Stimulated activated CD8-positive, alpha-beta memory T cell treated with anti-CD3 and anti-CD28 coated beads, Interleukin-2, amount 100 ng/mL, for 1 hour (primary cell): ENCODE results near the gene FNBP1.
"Not testable (repeated sequence)": the region's sequence is repeated elsewhere in the genome, so short reads cannot be mapped to it uniquely, and the experiment has no call there.

Source experiments
- DNase-seq, 2 donors: peaks; one replicate each; pipeline ENCODE4 v3.0.0-alpha.2; 2020; ENCODE audit warnings: low read depth in 2 of 2

Gene FNBP1

GRCh38 chr9:129918296-129918950, 124.6 kb downstream of the FNBP1 start:
- DNase-seq: no peak

GRCh38 chr9:129916707-129917106, 126.3 kb downstream of the FNBP1 start:
- DNase-seq: no peak

- no peak for DNase-seq
Measured at GRCh38 chr9:129914051-129914450, 128.9 kb downstream of the FNBP1 start.

GRCh38 chr9:129910628-129911567, 132.1 kb downstream of the FNBP1 start:
- no peak for DNase-seq

GRCh38 chr9:129909851-129910250, 133.1 kb downstream of the FNBP1 start:
- DNase-seq: no peak

- no peak for DNase-seq
Measured at GRCh38 chr9:129908906-129909305, 134.1 kb downstream of the FNBP1 start.

GRCh38 chr9:129907201-129907600, 135.8 kb downstream of the FNBP1 start:
- DNase-seq: no peak

- no peak for DNase-seq
Measured at GRCh38 chr9:129906298-129906697, 136.7 kb downstream of the FNBP1 start.

- DNase-seq: no peak
Measured at GRCh38 chr9:129904734-129905133, 138.3 kb downstream of the FNBP1 start.

- no peak for DNase-seq
Measured at GRCh38 chr9:129902740-129903134, 140.3 kb downstream of the FNBP1 start.

- no peak for DNase-seq
Measured at GRCh38 chr9:129901993-129902739, 140.8 kb downstream of the FNBP1 start.

- DNase-seq: no peak
Measured at GRCh38 chr9:129900263-129901027, 142.5 kb downstream of the FNBP1 start.

- DNase-seq: no peak
Measured at GRCh38 chr9:129899620-129900019, 143.4 kb downstream of the FNBP1 start.

- no peak for DNase-seq
Measured at GRCh38 chr9:129898185-129898584, 144.8 kb downstream of the FNBP1 start.

GRCh38 chr9:129897263-129897662, 145.7 kb downstream of the FNBP1 start:
- DNase-seq: no peak

GRCh38 chr9:129895376-129896268, 147.4 kb downstream of the FNBP1 start:
- DNase-seq: no peak

GRCh38 chr9:129894120-129894823, 148.7 kb downstream of the FNBP1 start:
- DNase-seq: no peak

GRCh38 chr9:129891569-129891968, 151.4 kb downstream of the FNBP1 start:
- DNase-seq: no peak

GRCh38 chr9:129890718-129891299, 152.2 kb downstream of the FNBP1 start:
- DNase-seq: not testable (repeated sequence)
